Rectal smooth muscle tissue (tissue), 1 donor: ENCODE data around the gene HEATR5B.

Experiments used
- H3K27ac ChIP-seq: one replicate; pipeline ENCODE4 v1.7.0; 2013; ENCODE audit warnings: low read depth, low read length, inconsistent platforms
- H3K27me3 ChIP-seq: one replicate; pipeline ENCODE4 v1.7.0; 2013; ENCODE audit warnings: low read length; ENCODE audit not compliant: control insufficient read depth, insufficient read depth
- H3K36me3 ChIP-seq: one replicate; pipeline ENCODE4 v1.7.0; 2013; ENCODE audit warnings: low read length; ENCODE audit not compliant: control insufficient read depth, insufficient read depth
- H3K4me1 ChIP-seq: one replicate; pipeline ENCODE4 v1.7.0; 2013; ENCODE audit warnings: low read length; ENCODE audit not compliant: control insufficient read depth, insufficient read depth
- H3K4me3 ChIP-seq: one replicate; pipeline ENCODE4 v1.7.0; 2013; ENCODE audit warnings: low read length
- H3K9ac ChIP-seq: one replicate; pipeline ENCODE4 v1.7.0; 2013; ENCODE audit warnings: low read length

Gene HEATR5B

GRCh38 chr2:37059841-37060240 is 24.3 kb downstream of the HEATR5B start:
- no peak overlapping the region for H3K9ac ChIP-seq
- no peaks in the 10 kb centered on the region for H3K4me1 ChIP-seq
- peaks cover 19% of the 10 kb centered on the region for H3K36me3 ChIP-seq
- no peak overlapping the region for H3K27ac ChIP-seq
- no peak overlapping the region for H3K4me3 ChIP-seq
- no peaks in the 10 kb centered on the region for H3K27me3 ChIP-seq

GRCh38 chr2:37052600-37053332 is 31.4 kb downstream of the HEATR5B start:
- peaks cover 15% of the 10 kb centered on the region for H3K36me3 ChIP-seq
- H3K4me1 ChIP-seq, result no peaks in the 10 kb centered on the region
- H3K27me3 ChIP-seq, result no peaks in the 10 kb centered on the region
- no peak overlapping the region for H3K27ac ChIP-seq
- no peak overlapping the region for H3K4me3 ChIP-seq
- H3K9ac ChIP-seq, result no peak overlapping the region

GRCh38 chr2:37039580-37039979 is 44.6 kb downstream of the HEATR5B start:
- no peak overlapping the region for H3K27ac ChIP-seq
- no peaks in the 10 kb centered on the region for H3K36me3 ChIP-seq

DNA sequence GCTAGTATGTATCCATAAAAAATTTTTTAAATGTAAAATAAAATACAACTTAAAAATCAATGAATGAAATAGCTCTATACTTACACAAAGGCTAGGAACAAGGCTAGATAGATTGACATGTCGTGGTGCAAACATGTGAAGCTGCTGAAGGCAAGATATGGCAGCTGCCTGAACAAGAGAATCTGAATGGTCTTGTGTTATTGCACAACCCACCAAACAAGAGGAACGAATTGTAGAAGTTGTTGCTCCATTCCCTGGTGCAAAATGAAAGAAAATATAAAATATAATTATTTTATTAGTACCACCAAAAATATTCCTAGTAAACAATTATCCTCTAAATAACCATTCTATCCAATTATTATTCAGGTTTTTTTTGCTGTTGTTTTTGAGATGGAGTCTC is 46.4 kb downstream of the HEATR5B start:
- no peaks in the 10 kb centered on the region for H3K27me3 ChIP-seq
- no peaks in the 10 kb centered on the region for H3K4me1 ChIP-seq
- no peak overlapping the region for H3K4me3 ChIP-seq
- H3K27ac ChIP-seq, result no peak overlapping the region
- no peaks in the 10 kb centered on the region for H3K36me3 ChIP-seq
- no peak overlapping the region for H3K9ac ChIP-seq

More at GRCh38 chr2:37039580-37039979, 44.6 kb downstream of the HEATR5B start:
- Histone ChIP-seq H3K9ac (no peak overlapping the region), H3K4me1 (no peaks in the 10 kb centered on the region), H3K4me3 (no peak overlapping the region), H3K27me3 (no peaks in the 10 kb centered on the region)

- H3K36me3 ChIP-seq, result peaks cover 4% of the 10 kb centered on the region
- H3K27me3 ChIP-seq, result no peaks in the 10 kb centered on the region
- no peak overlapping the region for H3K27ac ChIP-seq
- no peak overlapping the region for H3K9ac ChIP-seq
- H3K4me3 ChIP-seq, result no peak overlapping the region
- no peaks in the 10 kb centered on the region for H3K4me1 ChIP-seq
Observed at GRCh38 chr2:37029758-37030157, 54.4 kb downstream of the HEATR5B start.

GRCh38 chr2:37026050-37026449 is 58.1 kb downstream of the HEATR5B start:
- Histone ChIP-seq H3K4me3 (no peak overlapping the region), H3K27ac (no peak overlapping the region), H3K36me3 (peaks cover 4% of the 10 kb centered on the region), H3K27me3 (no peaks in the 10 kb centered on the region), H3K4me1 (peaks cover 3% of the 10 kb centered on the region), H3K9ac (no peak overlapping the region)

- Histone ChIP-seq H3K36me3 (peaks cover 7% of the 10 kb centered on the region), H3K27me3 (no peaks in the 10 kb centered on the region), H3K4me1 (peaks cover 8% of the 10 kb centered on the region), H3K27ac (peak overlapping the region; percentile 64), H3K9ac (no peak overlapping the region), H3K4me3 (no peak overlapping the region)
Observed at GRCh38 chr2:37020887-37021796, 63.0 kb downstream of the HEATR5B start.

DNA sequence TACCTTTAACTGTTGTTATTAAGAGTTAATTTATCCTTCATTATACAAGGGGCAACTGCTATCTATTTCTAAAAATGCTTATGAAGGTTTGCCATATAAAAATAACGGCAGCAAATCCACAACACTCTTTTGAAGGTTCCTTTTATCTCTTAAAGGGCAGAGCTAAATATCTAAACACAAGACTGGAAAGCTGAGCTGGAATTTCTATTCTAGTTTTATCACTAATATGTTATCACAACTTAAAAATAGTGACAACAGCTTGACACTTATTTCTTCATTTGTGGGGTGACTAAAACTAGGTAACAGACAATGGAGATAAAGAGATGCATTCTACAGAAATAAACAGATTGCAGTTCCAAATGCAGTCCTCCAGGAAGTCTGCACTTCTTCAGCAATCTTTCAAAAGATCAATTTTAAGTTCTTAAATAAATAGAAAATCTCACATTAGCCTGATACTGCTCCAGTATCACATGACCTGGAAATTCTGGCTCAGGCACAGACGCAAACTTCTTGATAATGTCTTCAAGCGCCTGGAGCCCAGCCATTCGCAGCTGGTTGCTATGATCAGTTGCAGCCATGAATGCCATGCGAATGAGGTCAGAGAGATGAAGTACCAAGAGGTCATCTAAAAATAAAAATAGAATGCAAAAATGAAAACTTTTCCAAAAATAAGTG is 63.8 kb downstream of the HEATR5B start:
- Histone ChIP-seq H3K27me3 (no peaks in the 10 kb centered on the region), H3K4me1 (peaks cover 8% of the 10 kb centered on the region), H3K27ac (no peak overlapping the region), H3K9ac (no peak overlapping the region), H3K4me3 (no peak overlapping the region), H3K36me3 (peaks cover 4% of the 10 kb centered on the region)

GRCh38 chr2:37013315-37013641 is 70.9 kb downstream of the HEATR5B start:
- Histone ChIP-seq H3K27ac (no peak overlapping the region), H3K36me3 (peaks cover 4% of the 10 kb centered on the region), H3K4me3 (no peak overlapping the region), H3K4me1 (no peaks in the 10 kb centered on the region), H3K27me3 (no peaks in the 10 kb centered on the region), H3K9ac (no peak overlapping the region)

GRCh38 chr2:37011130-37011529 is 73.0 kb downstream of the HEATR5B start:
- Histone ChIP-seq H3K27ac (no peak overlapping the region), H3K27me3 (no peaks in the 10 kb centered on the region), H3K36me3 (peaks cover 7% of the 10 kb centered on the region), H3K9ac (no peak overlapping the region), H3K4me1 (no peaks in the 10 kb centered on the region), H3K4me3 (no peak overlapping the region)

DNA sequence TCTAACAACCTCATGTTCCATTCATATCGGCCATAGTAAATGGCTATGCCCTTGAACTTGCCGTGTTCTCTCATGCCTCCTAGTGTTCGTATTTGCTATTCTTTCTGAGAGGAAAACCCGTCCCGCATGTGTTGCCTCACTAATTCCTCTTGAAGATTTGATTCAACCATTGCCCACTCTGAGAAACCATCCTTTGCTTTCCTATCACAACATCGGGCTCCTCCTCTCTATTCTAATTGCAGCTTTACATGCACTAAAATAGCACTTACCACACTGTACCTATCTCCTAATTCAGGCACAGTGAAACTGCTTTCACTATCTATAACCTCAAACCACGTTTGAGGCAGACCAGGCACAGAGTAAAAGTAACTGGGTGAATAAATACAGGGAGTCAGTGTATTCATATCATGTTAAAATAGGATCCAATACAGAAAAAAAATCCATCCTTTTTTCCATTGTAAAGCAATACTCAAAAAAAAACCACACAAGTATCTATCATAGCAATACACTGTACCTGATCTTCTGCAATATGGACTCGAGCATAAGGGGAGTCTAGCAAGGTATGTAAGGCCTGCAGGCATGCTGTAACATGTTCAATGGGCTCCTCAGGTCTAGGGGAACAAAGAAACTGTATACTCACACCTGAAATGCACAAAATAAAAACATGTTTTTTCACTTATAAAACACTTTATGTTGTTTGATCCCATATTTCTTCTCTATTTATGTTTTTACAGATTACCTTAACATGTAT is 78.9 kb downstream of the HEATR5B start:
- Histone ChIP-seq H3K4me1 (no peaks in the 10 kb centered on the region), H3K36me3 (peaks cover 21% of the 10 kb centered on the region), H3K4me3 (no peak overlapping the region), H3K9ac (no peak overlapping the region), H3K27ac (no peak overlapping the region), H3K27me3 (no peaks in the 10 kb centered on the region)
